ENCODE measurements around the gene PALLD.

The PALLD gene

DNA sequence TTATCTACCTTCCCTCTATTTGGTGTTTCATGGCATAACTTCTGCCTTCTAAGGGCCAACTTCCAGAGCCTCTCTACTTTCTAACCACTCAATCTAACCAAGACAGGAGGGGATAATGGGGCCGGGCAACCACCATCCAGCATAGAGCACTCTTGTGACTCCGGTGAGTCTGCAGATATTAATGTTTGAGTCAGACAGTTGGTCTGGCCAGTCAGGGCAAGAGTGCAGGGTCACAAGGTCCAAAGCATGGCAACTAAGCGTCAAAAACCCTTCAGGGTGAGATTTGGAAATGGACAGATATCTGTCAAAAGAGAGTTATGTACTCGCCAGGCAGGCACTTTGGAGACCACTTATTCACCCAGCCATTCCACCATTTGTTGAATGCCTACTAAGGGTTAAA is 105.0 kb downstream of the PALLD start:
- H3K4me1 Mint-ChIP-seq, result no peaks in the 10 kb centered on the region
- no peak for ATAC-seq
- no peaks in the 10 kb centered on the region for H3K27me3 Mint-ChIP-seq
- no peak overlapping the region for H3K27ac Mint-ChIP-seq
- no peaks in the 10 kb centered on the region for H3K9me3 Mint-ChIP-seq
- H3K4me3 Mint-ChIP-seq, result no peak overlapping the region
- H3K36me3 Mint-ChIP-seq, result no peaks in the 10 kb centered on the region

- no peaks in the 10 kb centered on the region for H3K9me3 Mint-ChIP-seq
- no peak overlapping the region for H3K4me3 Mint-ChIP-seq
- no peak overlapping the region for H3K27ac Mint-ChIP-seq
Observed at GRCh38 chr4:168604496-168605373, 107.9 kb downstream of the PALLD start.

DNA sequence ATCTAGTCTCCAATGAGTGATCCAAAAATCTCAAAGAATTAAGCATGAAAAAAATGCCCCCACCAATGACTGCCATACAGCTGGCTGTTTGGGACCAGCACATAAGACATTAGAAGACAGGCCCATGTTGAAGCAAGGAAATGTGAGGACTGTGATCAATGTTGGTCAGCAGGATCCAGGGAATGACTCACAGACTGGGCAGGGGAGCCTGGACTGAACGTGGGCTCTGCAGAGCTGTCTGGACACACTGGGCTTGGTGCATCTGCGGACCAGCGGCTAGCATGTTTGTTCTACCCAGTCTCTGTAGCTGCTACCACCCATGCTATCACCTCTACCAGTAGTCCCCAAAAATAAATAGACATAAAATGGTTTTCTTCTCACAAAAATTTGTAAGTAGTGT is 108.6 kb downstream of the PALLD start:
- no peaks in the 10 kb centered on the region for H3K36me3 Mint-ChIP-seq

More at GRCh38 chr4:168604496-168605373, 107.9 kb downstream of the PALLD start:
- no peak for ATAC-seq
- no peaks in the 10 kb centered on the region for H3K36me3 Mint-ChIP-seq
- H3K27me3 Mint-ChIP-seq, result no peaks in the 10 kb centered on the region
- no peaks in the 10 kb centered on the region for H3K4me1 Mint-ChIP-seq

DNA sequence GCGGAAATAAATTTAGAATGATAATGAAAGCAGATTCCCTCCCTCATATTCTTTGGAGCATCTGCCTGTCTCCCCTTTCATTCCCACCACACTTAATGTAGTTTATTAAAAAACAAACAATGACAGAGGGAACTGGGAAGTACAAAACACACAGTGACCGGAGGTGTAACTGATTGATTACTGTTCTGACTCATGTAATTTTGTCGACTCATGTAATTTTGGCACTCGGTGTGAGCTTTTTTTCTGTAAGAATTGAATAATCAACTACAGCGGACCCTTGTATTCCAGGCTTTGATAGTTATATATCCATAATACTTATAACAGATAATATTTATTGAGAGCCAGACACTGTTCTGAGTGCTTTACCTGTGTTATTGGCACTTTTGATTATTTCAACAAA is 110.4 kb downstream of the PALLD start:
- H3K4me1 Mint-ChIP-seq, result no peaks in the 10 kb centered on the region
- no peaks in the 10 kb centered on the region for H3K36me3 Mint-ChIP-seq
- H3K4me3 Mint-ChIP-seq, result no peak overlapping the region
- no peaks in the 10 kb centered on the region for H3K9me3 Mint-ChIP-seq
- ATAC-seq, result no peak
- H3K27me3 Mint-ChIP-seq, result no peaks in the 10 kb centered on the region
- H3K27ac Mint-ChIP-seq, result no peak overlapping the region

More for the DNA sequence above, 108.6 kb downstream of the PALLD start:
- Mint-ChIP-seq H3K4me3 (no peak overlapping the region), H3K9me3 (no peaks in the 10 kb centered on the region), H3K27me3 (no peaks in the 10 kb centered on the region), H3K27ac (no peak overlapping the region), H3K4me1 (no peaks in the 10 kb centered on the region)
- ATAC-seq, result no peak

DNA sequence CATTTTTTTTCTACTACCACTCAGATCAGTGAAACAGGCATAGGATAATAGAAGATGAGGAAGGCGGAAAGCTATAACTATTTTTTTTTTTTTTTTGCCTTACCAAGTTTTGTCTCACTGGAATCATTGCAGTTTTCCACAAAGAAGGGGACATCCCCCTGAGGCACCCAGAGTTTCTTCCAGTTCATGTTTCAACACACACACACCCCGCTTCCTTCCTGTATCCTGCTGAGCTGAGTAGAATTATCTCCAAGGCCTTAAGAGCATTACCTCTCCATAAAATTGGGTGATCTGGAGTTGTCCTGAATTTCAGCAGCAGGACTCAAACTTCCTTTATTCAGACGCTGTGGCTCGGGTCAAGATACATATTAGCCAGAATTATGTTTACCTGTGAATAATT is 111.9 kb downstream of the PALLD start:
- Mint-ChIP-seq H3K4me1 (no peaks in the 10 kb centered on the region), H3K9me3 (no peaks in the 10 kb centered on the region), H3K27me3 (no peaks in the 10 kb centered on the region), H3K4me3 (no peak overlapping the region), H3K36me3 (no peaks in the 10 kb centered on the region), H3K27ac (no peak overlapping the region)
- ATAC-seq, result no peak

GRCh38 chr4:168609369-168609768 is 112.5 kb downstream of the PALLD start:
- Mint-ChIP-seq H3K4me1 (no peaks in the 10 kb centered on the region), H3K27ac (no peak overlapping the region), H3K9me3 (no peaks in the 10 kb centered on the region), H3K36me3 (no peaks in the 10 kb centered on the region), H3K27me3 (no peaks in the 10 kb centered on the region), H3K4me3 (no peak overlapping the region)
- ATAC-seq, result no peak

DNA sequence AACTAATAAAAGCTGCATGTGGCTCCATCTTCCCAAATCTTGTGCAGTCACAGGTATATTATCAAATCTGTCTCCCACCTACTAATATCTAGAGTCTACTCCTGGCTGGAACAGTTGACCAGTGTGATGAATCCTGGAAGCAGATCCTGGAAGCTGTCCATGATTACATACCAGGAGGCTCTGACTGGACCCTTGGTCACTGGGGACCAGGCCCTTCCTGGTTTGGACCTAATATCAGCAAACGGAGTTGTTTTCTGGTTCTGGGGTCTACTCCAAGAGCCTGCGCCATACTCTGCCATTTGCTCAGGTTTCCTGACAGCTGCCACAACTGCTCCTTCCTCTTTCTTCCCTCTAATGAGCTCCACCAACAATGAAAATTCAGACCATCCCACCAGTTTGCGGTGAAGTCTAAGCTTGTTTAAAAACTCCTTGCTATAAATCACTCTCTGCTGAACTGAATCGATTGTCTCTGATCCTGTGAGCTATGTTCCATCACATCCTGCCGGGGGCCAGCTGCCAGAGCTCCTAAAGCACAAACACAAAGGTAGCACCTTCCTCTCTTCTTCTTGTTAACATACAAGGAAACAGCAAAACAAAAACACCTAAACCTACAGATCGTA is 114.2 kb downstream of the PALLD start:
- no peak overlapping the region for H3K27ac Mint-ChIP-seq
- H3K9me3 Mint-ChIP-seq, result no peaks in the 10 kb centered on the region
- ATAC-seq, result no peak
- no peaks in the 10 kb centered on the region for H3K36me3 Mint-ChIP-seq
- no peaks in the 10 kb centered on the region for H3K4me1 Mint-ChIP-seq
- no peaks in the 10 kb centered on the region for H3K27me3 Mint-ChIP-seq
- no peak overlapping the region for H3K4me3 Mint-ChIP-seq

- Mint-ChIP-seq H3K4me1 (no peaks in the 10 kb centered on the region), H3K27me3 (no peaks in the 10 kb centered on the region), H3K27ac (no peak overlapping the region), H3K4me3 (no peak overlapping the region), H3K36me3 (no peaks in the 10 kb centered on the region), H3K9me3 (no peaks in the 10 kb centered on the region)
- no peak for ATAC-seq
Observed at GRCh38 chr4:168612450-168613135, 115.7 kb downstream of the PALLD start.

DNA sequence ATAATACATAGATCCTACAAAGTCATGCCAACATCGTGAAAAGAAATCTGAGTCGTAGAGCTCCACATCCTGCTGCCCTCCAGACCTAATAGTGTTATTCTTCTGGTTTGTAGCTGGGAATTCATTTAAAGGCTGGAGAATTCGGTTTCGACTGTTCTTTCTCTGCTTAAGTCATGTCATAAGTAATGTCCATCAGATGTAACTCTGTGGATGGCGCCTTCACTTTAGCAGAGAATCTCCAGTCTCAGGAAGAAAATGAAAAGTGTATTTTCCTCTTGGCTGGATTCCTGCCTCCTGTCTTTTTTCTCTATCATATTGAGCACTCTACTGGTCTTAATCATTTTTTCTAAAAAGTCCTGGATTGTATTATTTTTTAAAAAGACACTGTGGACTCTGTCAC is 117.0 kb downstream of the PALLD start:
- H3K4me1 Mint-ChIP-seq, result no peaks in the 10 kb centered on the region
- H3K27ac Mint-ChIP-seq, result no peak overlapping the region
- no peaks in the 10 kb centered on the region for H3K9me3 Mint-ChIP-seq
- ATAC-seq, result no peak
- H3K36me3 Mint-ChIP-seq, result no peaks in the 10 kb centered on the region
- no peaks in the 10 kb centered on the region for H3K27me3 Mint-ChIP-seq
- H3K4me3 Mint-ChIP-seq, result no peak overlapping the region

DNA sequence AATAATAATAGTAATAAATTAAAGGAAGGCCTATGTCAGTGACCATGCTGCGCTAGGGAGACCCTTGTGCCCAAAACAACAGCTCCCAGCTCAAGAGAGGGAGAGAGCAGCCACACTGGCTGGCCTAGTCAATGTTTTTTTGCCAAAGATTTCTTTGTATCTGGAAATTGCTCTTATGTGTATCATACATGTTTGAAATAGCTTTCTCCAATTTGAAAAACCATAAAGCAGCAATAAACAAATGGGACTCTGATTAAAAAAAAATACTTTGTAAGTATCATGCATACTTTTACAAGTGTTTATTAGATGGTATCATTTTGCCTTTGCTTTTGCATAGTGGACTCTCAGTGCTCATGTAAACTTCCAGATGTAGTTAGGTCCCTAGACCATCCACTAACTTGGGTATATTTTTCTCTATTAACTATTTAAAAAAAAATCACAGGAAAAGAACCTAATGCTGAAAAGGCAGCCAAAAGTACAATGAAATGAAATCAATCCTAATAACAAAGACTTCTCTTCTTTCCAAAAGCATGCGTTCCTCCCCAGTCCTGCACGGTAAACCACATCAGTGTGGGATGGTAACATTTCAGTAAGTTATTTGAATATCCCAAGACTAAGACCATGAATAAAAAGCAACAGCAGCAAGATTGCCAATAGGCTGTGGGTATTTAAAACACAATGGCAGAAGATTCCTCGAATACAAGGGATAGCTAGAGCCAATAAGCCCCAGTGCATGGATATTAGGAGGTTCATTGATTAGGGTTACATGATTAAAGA is 117.6 kb downstream of the PALLD start:
- no peaks in the 10 kb centered on the region for H3K27me3 Mint-ChIP-seq
- ATAC-seq, result no peak
- no peak overlapping the region for H3K4me3 Mint-ChIP-seq
- H3K27ac Mint-ChIP-seq, result no peak overlapping the region
- no peaks in the 10 kb centered on the region for H3K9me3 Mint-ChIP-seq
- H3K4me1 Mint-ChIP-seq, result no peaks in the 10 kb centered on the region
- no peaks in the 10 kb centered on the region for H3K36me3 Mint-ChIP-seq

- no peak for ATAC-seq
- Mint-ChIP-seq H3K9me3 (no peaks in the 10 kb centered on the region), H3K36me3 (no peaks in the 10 kb centered on the region), H3K27ac (no peak overlapping the region), H3K27me3 (no peaks in the 10 kb centered on the region), H3K4me3 (no peak overlapping the region), H3K4me1 (no peaks in the 10 kb centered on the region)
Observed at GRCh38 chr4:168615294-168616065, 118.6 kb downstream of the PALLD start.

GRCh38 chr4:168618577-168619265 is 121.9 kb downstream of the PALLD start:
- H3K27ac Mint-ChIP-seq, result no peak overlapping the region
- no peaks in the 10 kb centered on the region for H3K4me1 Mint-ChIP-seq
- no peak for ATAC-seq
- H3K27me3 Mint-ChIP-seq, result peaks cover 17% of the 10 kb centered on the region
- no peaks in the 10 kb centered on the region for H3K36me3 Mint-ChIP-seq
- no peaks in the 10 kb centered on the region for H3K9me3 Mint-ChIP-seq
- H3K4me3 Mint-ChIP-seq, result no peak overlapping the region

GRCh38 chr4:168619266-168619631 is 122.4 kb downstream of the PALLD start:
- ATAC-seq, result no peak
- no peak overlapping the region for H3K4me3 Mint-ChIP-seq
- no peaks in the 10 kb centered on the region for H3K4me1 Mint-ChIP-seq
- no peak overlapping the region for H3K27ac Mint-ChIP-seq
- no peaks in the 10 kb centered on the region for H3K9me3 Mint-ChIP-seq
- H3K27me3 Mint-ChIP-seq, result peaks cover 22% of the 10 kb centered on the region
- H3K36me3 Mint-ChIP-seq, result no peaks in the 10 kb centered on the region

Data from stimulated activated memory B cell treated with anti-CD40 and anti-IgM and Interleukin-4, amounts not matched to agents 10 μg/mL and 1 μg/mL and 100 μg/mL, for 72 hours (primary cell).